B cell (primary cell): Measurements from ENCODE around the gene PATZ1. TPM values are rescaled to one million over a fixed set of nuclear protein-coding genes. Genes with fewer than 3 reads are reported as not detected.

Experiments
- ATAC-seq: fragments of 200-7000 bp; cut with Tn5 transposase; one replicate; pipeline ENCODE4 v1.10.0; 2021; ENCODE audit warnings: low read depth, mild to moderate bottlenecking, moderate number of reproducible peaks, moderate library complexity
- CTCF ChIA-PET: fragments of 350-600 bp; sonication (Branson Sonifier 250); formaldehyde crosslinking; loops from one replicate; lab custom pipeline; 2021; ENCODE audit warnings: antibody characterized with exemption, inconsistent platforms; lab: Charles Lee
- POLR2A ChIA-PET: fragments of 350-600 bp; sonication (Branson Sonifier 250); formaldehyde crosslinking; loops from one replicate; lab custom pipeline; 2021; ENCODE audit warnings: antibody characterized with exemption; lab: Charles Lee
- DNase-seq: peaks from one replicate; pipeline ENCODE4 v3.0.0; 2013
- H2AFZ ChIP-seq: 2 replicates; pipeline ENCODE4 v1.6.1; 2012; ENCODE audit warnings: mild to moderate bottlenecking, low read depth, low read length; ENCODE audit not compliant: insufficient read depth, poor library complexity, severe bottlenecking
- H3K27ac ChIP-seq, 2 donors: 1 replicate in 1 of 2; 2 replicates in 1 of 2; pipeline ENCODE4 v1.5.1; 2012 to 2013; ENCODE audit warnings: low read length in 2 of 2, mild to moderate bottlenecking in 2 of 2, moderate library complexity in 1 of 2
- H3K27me3 ChIP-seq, 4 experiments: fragments of 200-600 bp in 1 of 4; sonication (generic) in 1 of 4; replicated peaks in 1 of 4; 1 replicate in 2 of 4; 2 replicates in 2 of 4; pipeline versions ENCODE4 v1.6.1 to v1.7.0; 2013 to 2016; ENCODE audit warnings: low read length in 3 of 4, mild to moderate bottlenecking in 2 of 4, mixed read lengths in 1 of 4, moderate library complexity in 1 of 4; ENCODE audit not compliant: insufficient read depth in 4 of 4, control insufficient read depth in 3 of 4; ENCODE audit errors: control extremely low read depth in 1 of 4
- H3K36me3 ChIP-seq, 2 experiments: replicated peaks in 1 of 2; 1 replicate in 1 of 2; 2 replicates in 1 of 2; pipeline versions ENCODE4 v1.6.1 to v1.7.1; 2013; ENCODE audit warnings: low read length in 1 of 2; ENCODE audit not compliant: insufficient read depth in 2 of 2, control insufficient read depth in 1 of 2; ENCODE audit errors: control extremely low read depth in 1 of 2, extremely low read depth in 1 of 2
- H3K4me1 ChIP-seq, 2 donors: fragments of 200-600 bp in 1 of 2; sonication (generic) in 1 of 2; 1 replicate in 1 of 2; 2 replicates in 1 of 2; pipeline versions ENCODE4 v1.5.1 to v1.6.1; 2013 to 2017; ENCODE audit warnings: low read length in 2 of 2; ENCODE audit not compliant: control insufficient read depth in 2 of 2, insufficient read depth in 2 of 2
- H3K4me2 ChIP-seq: replicated peaks from 2 replicates; pipeline ENCODE3; 2012; ENCODE audit warnings: mild to moderate bottlenecking, low read depth, low read length; ENCODE audit not compliant: poor library complexity, severe bottlenecking
- H3K4me3 ChIP-seq, 5 experiments: fragments of 200-600 bp in 1 of 5; sonication (generic) in 1 of 5; 1 replicate in 3 of 5; 2 replicates in 2 of 5; pipeline versions ENCODE4 v1.5.1 to v1.7.0; 2011 to 2016; ENCODE audit warnings: low read length in 4 of 5, mild to moderate bottlenecking in 4 of 5, low read depth in 2 of 5, control low read depth in 1 of 5, moderate library complexity in 1 of 5; ENCODE audit not compliant: insufficient read depth in 1 of 5; ENCODE audit errors: control extremely low read depth in 1 of 5, extremely low read depth in 1 of 5
- H3K79me2 ChIP-seq: fragments of 200-600 bp; sonication (generic); one replicate; pipeline ENCODE4 v1.6.0; 2016; ENCODE audit warnings: low read length; ENCODE audit not compliant: control insufficient read depth, insufficient read depth
- H3K9ac ChIP-seq: fragments of 200-600 bp; sonication (generic); 2 replicates; pipeline ENCODE4 v1.6.1; 2017; ENCODE audit warnings: mild to moderate bottlenecking, low read length, moderate library complexity
- H3K9me3 ChIP-seq, 3 donors: one replicate each; pipeline versions ENCODE4 v1.6.1 to v1.7.1; 2013; ENCODE audit warnings: low read length in 2 of 3; ENCODE audit not compliant: control insufficient read depth in 2 of 3, insufficient read depth in 1 of 3; ENCODE audit errors: control extremely low read depth in 1 of 3
- H4K20me1 ChIP-seq: 2 replicates; pipeline ENCODE4 v1.6.0; 2012; ENCODE audit warnings: mild to moderate bottlenecking, low read length; ENCODE audit not compliant: insufficient read depth, control insufficient read depth, poor library complexity, severe bottlenecking
- H3K27ac Mint-ChIP-seq: one replicate; pipeline ENCODE4 v1.8.0; 2021; ENCODE audit warnings: mixed read lengths
- H3K27me3 Mint-ChIP-seq: one replicate; pipeline ENCODE4 v1.8.0; 2021; ENCODE audit warnings: mixed read lengths
- H3K4me1 Mint-ChIP-seq: one replicate; pipeline ENCODE4 v1.8.0; 2021; ENCODE audit warnings: mixed read lengths
- H3K4me3 Mint-ChIP-seq: one replicate; pipeline ENCODE4 v1.8.0; 2021; ENCODE audit warnings: mixed read lengths
- H3K9me3 Mint-ChIP-seq: one replicate; pipeline ENCODE4 v1.8.0; 2022; ENCODE audit warnings: mixed read lengths; ENCODE audit not compliant: insufficient read depth
- CTCF ChIP-seq: fragments of 200-600 bp; IDR thresholded peaks from one replicate; pipeline ENCODE4 v1.8.0; 2022; ENCODE audit warnings: antibody characterized with exemption, mild to moderate bottlenecking
- EZH2 ChIP-seq: IDR thresholded peaks from 2 replicates; pipeline ENCODE4 v1.6.1; 2012; ENCODE audit warnings: borderline replicate concordance, low read depth, mild to moderate bottlenecking, moderate library complexity, low read length; ENCODE audit not compliant: insufficient read depth, poor library complexity, severe bottlenecking
- intact Hi-C: fragments of 100-400 bp; cut with micrococcal nuclease; formaldehyde crosslinking; loops from one replicate; pipeline ENCODE4 v1.10.0; 2022
- polyA plus RNA-seq: library from polyadenylated mRNA; depleted of rRNA; stranded (reverse); fragments of >200 nt; gene quantifications from 2 replicates; pipeline ENCODE4 v1.2.3, GENCODE V29; 2012
- total RNA-seq, 2 donors: library from RNA; stranded (reverse); fragments of 120-200 nt in 1 of 2; gene quantifications; 1 replicate in 1 of 2; 2 replicates in 1 of 2; pipeline versions ENCODE4 v1.2.3 to v1.2.4, GENCODE V29; 2013 to 2022

The PATZ1 gene
- total and polyA plus RNA-seq, 2 donors (not counting 1 experiment from before 2014, with no cell fraction given): 35.1 to 47.4 TPM

GRCh38 chr22:31279821-31280505 is 66.2 kb downstream of the PATZ1 start:
- no peak overlapping the region for H3K4me3 ChIP-seq
- H3K9ac ChIP-seq: no peak overlapping the region
- H3K27me3 Mint-ChIP-seq: no peaks in the 10 kb centered on the region
- peaks cover 10% of the 10 kb centered on the region for H4K20me1 ChIP-seq
- no peak overlapping the region for H2AFZ ChIP-seq
- H3K27ac Mint-ChIP-seq: peak overlapping the region; percentile 12
- H3K36me3 ChIP-seq: peaks cover 2 to 68% of the 10 kb centered on the region in 2 experiments
- peaks cover 7% of the 10 kb centered on the region for H3K4me1 Mint-ChIP-seq
- H3K4me3 Mint-ChIP-seq: no peak overlapping the region
- H3K79me2 ChIP-seq: peaks cover 6% of the 10 kb centered on the region
- intact Hi-C loops: no loop called here
- H3K4me2 ChIP-seq: no peak overlapping the region
- H3K27me3 ChIP-seq: no peaks in the 10 kb centered on the region
- no peaks in the 10 kb centered on the region for H3K9me3 ChIP-seq
- H3K9me3 Mint-ChIP-seq: no peaks in the 10 kb centered on the region
- ChIA-PET POLR2A (no interaction called here), CTCF (interaction anchor here (0.5 to 2.1 kb wide), 4 partner anchors 12 to 707 kb away, joined by 3 to 6 read pairs (median 4); partner anchors contain the start of gene PIK3IP1)
- H3K4me1 ChIP-seq: peaks cover 3 to 6% of the 10 kb centered on the region in 2 donors
- H3K27ac ChIP-seq: peak overlapping the region in 1 of 2 donors; percentile 44
- ATAC-seq (no peak), DNase-seq (no peak)
- TF ChIP-seq CTCF (no peak), EZH2 (no peak)

GRCh38 chr22:31279327-31279669 is 66.8 kb downstream of the PATZ1 start:
- Histone ChIP-seq H3K9ac (no peak overlapping the region), H3K4me1 (no peaks in the 10 kb centered on the region), H4K20me1 (peaks cover 9% of the 10 kb centered on the region), H3K27ac (peak overlapping the region in 1 of 2 donors; percentile 44), H3K27me3 (no peaks in the 10 kb centered on the region), H3K36me3 (peaks cover 1 to 66% of the 10 kb centered on the region in 2 experiments), H3K79me2 (peaks cover 3% of the 10 kb centered on the region), H3K9me3 (no peaks in the 10 kb centered on the region), H2AFZ (no peak overlapping the region), H3K4me2 (no peak overlapping the region), H3K4me3 (no peak overlapping the region)
- CTCF ChIA-PET: interaction anchor here (0.5 to 1.3 kb wide), 3 partner anchors 13 to 708 kb away, joined by 3 to 6 read pairs (median 4); partner anchors contain the start of gene PIK3IP1
- POLR2A ChIA-PET: no interaction called here
- H3K4me1 Mint-ChIP-seq: peaks cover 5% of the 10 kb centered on the region
- TF ChIP-seq CTCF (no peak), EZH2 (no peak)
- ATAC-seq (no peak), DNase-seq (no peak)
- no peaks in the 10 kb centered on the region for H3K9me3 Mint-ChIP-seq
- intact Hi-C loops: no loop called here
- H3K27me3 Mint-ChIP-seq: no peaks in the 10 kb centered on the region
- peak overlapping the region; percentile 17 for H3K27ac Mint-ChIP-seq
- no peak overlapping the region for H3K4me3 Mint-ChIP-seq
